Measurements from ENCODE around the gene TCTN1. TPM values are rescaled to one million over a fixed set of nuclear protein-coding genes. Genes with fewer than 3 reads are reported as not detected.
"Not testable (repeated sequence)": the region's sequence is repeated elsewhere in the genome, so short reads cannot be mapped to it uniquely, and the experiment has no call there.

Gene TCTN1
- total RNA-seq, 1 donor from 2014 or later, result 13.0 TPM

- no peak for ATAC-seq
These were observed 25.6 kb downstream of the TCTN1 start for GRCh38 chr12:110639336-110640141.

GRCh38 chr12:110640275-110641025 lies 26.5 kb downstream of the TCTN1 start:
- no peak for ATAC-seq

DNA sequence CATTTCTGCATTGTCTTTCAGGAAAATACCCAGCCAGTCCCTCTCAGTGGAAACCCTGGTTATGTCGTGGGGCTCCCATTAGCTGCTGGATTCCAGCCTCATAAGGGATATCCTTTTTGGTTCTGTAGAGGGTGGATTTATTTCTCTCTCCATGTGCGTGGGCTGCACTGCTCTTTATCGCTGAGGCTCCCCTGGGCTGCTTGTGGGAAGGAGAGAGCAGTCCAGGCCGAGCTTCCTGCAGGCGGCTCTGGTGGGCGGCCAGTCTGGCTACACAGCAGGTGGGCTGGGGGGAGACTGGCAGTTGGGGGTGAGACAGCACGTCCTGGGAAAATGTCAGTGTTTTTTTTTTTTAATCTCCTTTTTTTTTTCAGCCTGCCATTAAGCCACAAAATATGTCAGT lies 27.6 kb downstream of the TCTN1 start:
- ATAC-seq, result no peak

GRCh38 chr12:110647631-110648040 lies 33.7 kb downstream of the TCTN1 start:
- ATAC-seq, result no peak

DNA sequence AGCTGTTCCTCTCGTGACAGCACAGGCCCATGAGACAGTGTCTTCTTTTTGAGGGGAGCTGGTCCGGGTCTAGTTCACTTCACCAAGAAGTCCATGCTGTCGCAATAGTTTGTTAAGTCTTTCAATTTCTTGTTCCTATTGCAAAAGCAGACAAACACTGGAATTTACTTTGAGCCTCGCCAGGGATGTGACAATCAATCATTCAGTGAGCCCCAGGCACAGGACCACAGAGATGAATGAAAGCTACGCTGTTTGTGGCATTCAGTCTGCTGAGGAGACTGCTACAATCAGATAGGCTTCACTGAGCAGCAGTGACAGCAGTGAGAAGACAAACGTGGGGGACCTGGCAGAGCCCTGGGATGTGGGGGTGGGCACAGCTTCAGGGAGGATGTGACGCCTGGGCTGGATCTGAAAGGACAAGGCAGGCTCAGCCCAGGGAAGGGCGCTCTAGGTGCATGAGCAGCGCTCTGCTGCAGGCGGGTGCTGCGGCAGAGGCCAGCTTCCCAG lies 35.5 kb downstream of the TCTN1 start:
- no peak for ATAC-seq

DNA sequence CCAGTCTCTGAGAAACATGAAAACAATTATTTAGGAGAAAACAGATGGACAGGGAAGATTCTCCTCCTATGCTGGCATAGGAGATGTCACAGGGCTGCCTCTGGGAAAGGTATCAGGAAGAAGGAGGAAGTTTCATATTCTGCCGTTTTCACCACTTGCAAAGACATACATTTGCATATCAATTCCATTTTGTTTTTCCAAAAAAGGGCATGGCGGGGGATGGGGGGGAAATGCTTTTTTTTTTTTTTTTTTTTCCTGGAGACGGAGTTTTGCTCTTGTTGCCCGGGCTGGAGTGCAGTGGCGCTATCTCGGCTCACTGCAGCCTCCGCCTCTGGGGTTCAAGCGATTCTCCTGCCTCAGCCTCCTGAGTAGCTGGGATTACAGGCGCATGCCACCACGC lies 40.3 kb downstream of the TCTN1 start:
- not testable (repeated sequence) for ATAC-seq

DNA sequence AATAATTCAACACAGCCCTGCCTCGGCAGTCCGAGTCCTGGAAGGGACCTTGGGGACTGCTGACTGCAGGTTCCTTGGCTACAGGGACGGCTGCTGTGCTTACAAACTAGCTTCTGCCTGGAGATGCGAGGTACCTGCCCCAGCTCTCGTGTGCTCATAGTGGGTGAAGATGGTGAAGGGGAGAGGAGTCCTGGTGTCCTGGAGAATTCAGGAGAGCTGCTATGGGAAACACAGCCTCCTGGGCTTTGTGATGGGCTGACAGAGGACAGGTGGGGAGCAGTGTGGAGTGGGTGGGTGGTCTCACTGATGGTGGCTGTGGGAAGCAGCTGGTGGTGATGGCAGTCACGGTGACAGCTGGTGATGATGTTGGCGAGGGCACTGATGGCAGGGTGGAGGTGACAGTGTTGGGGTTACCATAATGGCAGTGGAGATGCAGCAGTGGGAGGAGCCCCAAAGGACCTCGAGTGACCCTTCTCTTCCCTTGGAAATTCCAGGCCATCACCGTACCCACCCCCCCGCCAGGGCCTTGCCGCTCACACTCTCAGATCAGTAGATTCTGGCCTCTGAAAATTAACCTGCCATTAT lies 42.2 kb downstream of the TCTN1 start:
- ATAC-seq, result no peak

DNA sequence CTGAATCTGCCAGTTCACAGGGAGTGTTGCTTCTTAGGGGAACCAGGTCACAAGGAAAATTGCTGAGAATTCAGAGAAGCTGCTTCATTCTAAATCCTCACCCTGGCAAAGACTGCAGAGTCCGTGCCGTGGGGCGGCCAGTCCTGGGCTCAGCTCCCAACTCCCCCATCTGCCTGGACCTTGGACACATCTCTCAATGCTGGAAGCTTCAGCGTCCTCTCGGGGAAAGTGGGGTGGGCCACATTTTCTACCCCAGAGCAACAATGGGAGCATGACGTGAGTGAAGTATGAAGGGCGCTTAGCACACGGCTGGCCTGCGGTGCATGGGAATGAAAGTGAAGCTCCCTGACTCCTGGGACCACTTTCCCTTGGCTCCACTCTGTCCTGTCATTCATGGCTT lies 43.8 kb downstream of the TCTN1 start:
- ATAC-seq, result no peak

DNA sequence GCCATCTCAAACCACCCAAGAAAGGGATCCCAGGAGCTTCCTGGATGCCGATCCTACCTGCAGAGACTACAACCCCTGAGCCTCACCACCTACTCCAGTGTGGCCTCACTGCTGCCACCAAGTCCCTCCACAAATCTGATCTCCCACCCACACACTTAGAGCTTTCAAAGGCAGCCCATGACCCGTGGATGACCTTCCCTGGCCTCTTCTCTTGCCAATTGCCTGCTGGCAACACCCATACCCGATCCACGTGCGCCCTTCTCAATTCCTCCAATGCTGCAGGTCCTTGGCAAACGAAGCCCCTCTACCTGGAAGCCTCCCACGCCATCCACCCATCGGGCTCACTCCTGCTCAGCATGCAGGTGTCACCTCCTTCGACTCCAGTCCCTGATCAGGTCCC lies 44.3 kb downstream of the TCTN1 start:
- ATAC-seq, result no peak

DNA sequence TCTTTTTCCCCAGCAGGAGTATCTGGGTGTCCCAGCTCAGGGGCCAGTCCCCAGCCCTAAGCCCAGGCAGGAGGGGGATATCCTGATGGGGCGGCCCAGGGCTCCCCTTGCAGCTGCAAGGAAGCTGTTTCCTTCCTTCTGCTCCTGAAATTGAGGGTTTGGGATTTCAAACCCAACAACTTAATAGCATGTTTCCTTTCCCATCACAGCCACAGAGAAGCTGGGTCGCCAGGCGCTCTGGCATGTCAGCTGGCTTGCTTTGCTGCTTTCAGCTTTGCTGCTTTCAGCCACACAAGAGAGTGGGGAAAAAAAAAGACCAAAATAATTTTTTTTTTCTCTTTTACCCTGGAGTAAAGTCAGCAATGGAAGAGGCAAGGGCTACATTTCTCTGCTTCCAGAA lies 44.9 kb downstream of the TCTN1 start:
- no peak for ATAC-seq

DNA sequence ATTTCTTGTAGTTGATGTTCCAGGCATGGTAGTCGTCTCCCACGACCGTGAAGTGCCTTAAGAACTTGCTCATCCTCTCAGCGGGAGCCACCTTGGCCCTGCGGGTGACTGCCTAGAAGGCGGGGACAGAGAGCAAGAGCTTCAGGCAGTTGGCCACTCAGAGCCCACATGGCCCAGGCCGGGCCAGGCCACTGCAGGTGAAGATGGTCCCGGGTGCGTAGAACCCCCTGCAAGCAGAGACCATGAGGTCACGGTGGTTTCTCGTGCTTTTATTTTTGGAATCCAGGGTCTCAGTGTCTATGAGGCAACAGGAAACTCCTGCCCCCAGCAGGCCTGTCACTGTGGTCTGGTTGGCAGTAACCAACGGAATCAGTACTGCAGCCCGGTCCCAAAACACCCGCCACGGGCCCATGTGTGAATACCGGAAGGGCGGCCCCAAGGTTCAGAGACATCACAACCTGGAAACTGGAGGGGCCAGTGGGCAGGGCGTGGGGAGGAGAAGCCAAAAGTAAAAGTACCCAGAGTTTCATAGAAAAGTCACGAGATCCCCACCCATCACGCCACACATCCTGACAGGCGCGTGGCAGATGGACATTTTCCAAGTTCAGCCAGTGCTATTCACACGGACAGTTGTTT lies 47.5 kb downstream of the TCTN1 start:
- peak; percentile 68 for ATAC-seq

GRCh38 chr12:110666892-110667291 lies 53.0 kb downstream of the TCTN1 start:
- no peak for ATAC-seq

DNA sequence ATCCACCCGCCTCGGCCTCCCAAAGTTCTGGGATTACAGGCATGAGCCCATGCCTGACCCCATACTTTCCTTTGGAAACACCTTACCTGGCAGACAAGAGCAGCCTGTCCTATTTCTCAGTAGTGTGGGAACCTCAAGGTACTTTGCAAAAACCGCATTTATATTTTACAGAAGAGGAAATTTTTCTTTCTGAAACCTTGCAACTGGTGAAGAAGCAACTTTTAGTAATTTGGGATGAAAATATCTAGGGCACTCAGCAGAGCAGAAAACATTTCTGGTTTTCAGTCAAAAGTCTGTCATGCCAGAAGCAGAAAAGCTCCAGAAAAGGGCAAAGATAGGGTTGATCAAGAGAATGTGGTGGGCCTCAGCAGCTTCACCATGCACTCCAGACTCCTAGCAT lies 53.7 kb downstream of the TCTN1 start:
- no peak for ATAC-seq

GRCh38 chr12:110668480-110669192 lies 54.7 kb downstream of the TCTN1 start:
- ATAC-seq, result no peak

GRCh38 chr12:110669193-110669502 lies 55.2 kb downstream of the TCTN1 start:
- ATAC-seq, result peak; percentile 32

DNA sequence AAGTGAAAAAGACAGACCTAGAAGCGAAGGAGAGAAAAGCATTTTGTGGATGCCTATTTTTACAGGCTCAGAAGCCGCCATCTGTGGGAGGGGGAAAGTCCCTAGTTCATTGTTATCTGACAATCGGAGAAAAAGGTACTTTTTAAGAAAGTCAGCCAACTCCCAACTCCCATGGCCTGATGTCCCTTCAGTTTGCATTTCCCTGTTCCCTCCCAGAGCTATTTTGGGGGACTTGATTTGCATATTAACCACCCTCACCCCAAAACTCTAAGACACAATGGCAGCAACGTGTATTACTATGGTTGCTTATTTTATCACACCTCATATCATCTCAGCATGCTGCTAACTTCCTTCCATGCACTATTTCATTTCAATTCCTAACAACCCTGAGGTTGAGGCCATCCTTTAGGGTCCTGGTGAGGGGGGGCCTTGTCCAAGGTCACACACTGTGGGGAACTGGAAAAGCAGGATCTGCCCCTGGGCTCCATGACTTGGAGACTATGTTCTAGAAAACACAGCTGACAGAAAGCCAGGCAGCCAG lies 56.3 kb downstream of the TCTN1 start:
- ATAC-seq, result no peak

- peak; percentile 8 for ATAC-seq
These were observed 62.2 kb downstream of the TCTN1 start for GRCh38 chr12:110676171-110676570.

- ATAC-seq, result peak; percentile 18
These were observed 63.4 kb downstream of the TCTN1 start for GRCh38 chr12:110677206-110677911.

DNA sequence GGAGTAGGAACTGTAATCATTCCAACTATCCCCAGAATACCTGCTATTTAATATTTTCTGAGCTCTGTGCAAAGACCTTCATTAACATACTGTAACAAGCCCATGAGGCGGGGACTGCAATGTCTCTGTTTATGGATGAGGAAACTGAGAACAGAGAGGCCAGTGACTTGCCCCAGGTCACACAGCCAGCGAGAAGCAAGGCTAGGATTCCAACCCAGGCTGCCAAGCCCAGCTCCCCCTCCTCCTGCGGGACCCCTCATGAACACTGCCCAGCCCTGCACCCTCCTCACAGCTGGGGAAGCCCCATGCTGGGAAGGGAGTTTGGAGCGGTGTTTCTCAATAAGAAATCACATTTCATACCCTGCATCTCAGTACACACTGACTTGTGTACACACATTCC lies 64.1 kb downstream of the TCTN1 start:
- no peak for ATAC-seq

DNA sequence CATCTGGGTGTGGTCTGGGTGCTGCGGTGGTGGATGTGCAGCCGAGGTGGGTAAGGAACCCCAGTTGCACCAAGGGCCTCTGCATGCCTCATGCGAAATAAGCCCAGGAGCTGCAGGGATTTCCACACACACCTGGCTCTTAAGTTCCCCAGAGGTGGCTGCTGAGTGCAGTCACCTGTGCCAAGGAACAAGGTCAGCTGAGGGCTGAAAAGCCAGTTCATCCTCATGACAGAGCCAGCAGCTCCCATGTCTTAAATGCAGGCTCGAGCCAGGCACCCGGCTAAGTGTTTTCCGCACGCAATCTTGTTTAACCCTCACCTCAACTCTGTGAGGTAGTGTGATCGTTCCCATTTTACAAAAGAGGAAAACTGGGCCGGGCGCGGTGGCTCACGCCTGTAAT lies 65.3 kb downstream of the TCTN1 start:
- ATAC-seq, result no peak

GRCh38 chr12:110680032-110680431 lies 66.1 kb downstream of the TCTN1 start:
- ATAC-seq, result no peak

DNA sequence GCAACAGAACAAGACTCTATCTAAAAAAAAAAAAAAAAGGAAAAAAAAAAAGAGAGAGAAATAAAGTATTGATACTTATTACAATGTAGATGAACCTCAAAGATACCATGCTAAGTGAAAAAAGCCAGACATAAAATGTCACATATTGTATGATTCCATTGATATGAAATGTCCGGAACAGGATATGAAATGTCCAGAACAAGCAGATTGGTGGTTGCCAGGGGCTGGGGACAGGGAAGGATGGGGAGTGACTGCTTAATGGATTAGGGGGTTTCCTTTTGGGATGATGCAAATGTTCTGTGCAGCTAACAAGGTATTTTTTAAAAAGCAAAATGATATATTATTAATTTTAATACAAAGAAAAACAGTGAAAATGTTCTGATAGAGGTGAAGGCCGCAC lies 70.0 kb downstream of the TCTN1 start:
- ATAC-seq, result no peak
